Measurements from ENCODE around the gene PRKN. TPM values are rescaled to one million over a fixed set of nuclear protein-coding genes. Genes with fewer than 3 reads are reported as not detected.

The PRKN gene
- polyA plus RNA-seq, 1 experiment = 0.71 TPM

DNA sequence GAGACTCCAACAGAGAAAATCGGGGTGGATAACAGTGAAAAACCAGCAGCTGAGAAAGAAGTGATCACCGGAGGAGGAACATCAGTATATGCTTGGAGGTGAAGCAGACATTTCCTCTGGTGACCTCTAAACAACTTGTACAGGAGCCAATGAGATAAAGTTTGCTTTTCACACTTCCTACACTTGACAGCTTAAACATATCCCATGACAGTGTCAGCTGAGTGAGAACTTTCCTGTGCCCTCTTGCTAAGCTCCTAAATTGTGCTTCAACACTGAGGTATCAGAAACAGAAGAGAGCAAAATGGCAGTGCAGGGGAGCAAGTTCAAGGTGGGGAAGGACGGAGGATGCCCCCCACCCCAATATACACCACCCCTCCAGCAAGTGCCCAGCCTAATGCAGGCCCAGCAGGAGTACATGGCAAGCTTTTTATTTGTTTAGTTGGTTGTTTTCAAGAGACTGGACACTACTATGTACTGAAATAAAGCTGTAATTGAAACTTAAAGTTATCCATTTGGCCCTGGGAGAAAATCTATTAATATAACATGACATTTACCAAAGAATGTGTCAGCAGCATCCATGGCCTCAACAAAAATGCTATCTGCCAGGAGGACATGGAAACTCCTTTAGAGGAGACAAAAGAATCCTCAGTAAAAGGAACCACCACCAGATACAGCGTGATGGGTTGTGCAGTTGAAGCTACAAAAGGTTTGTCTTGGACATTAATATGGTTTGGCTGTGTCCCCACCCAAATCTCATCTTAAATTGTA is 540.2 kb downstream of the PRKN start:
- CTCF ChIA-PET = no interaction called here

DNA sequence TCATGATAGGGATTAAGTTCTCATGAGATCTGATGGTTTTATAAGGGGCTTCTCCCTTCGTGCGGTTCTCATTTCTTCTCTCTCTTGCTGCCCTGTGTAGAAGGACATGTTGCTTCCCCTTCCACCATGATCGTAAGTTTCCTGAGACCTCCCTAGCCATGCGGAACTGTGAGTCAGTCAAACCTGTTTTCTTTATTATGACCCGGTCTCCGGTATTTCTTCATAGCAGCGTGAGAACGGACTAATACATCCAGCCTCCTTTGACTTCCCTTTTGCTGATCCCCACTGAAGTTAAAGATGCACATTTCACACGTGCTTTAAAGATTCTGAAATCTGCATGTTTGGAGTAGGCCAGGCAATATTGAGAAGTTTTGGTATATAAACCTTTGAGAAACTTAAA is 543.1 kb downstream of the PRKN start:
- Histone ChIP-seq H3K27me3 (ENCODE audit: control insufficient read depth, insufficient read depth, low read length) (no peaks in the 10 kb centered on the region), H3K36me3 (ENCODE audit: control insufficient read depth, insufficient read depth, low read length) (no peaks in the 10 kb centered on the region), H3K4me3 (ENCODE audit: low read depth, low read length) (no peak overlapping the region)
- POLR2A ChIA-PET = no interaction called here
- no peak for DNase-seq (ENCODE audit: low read depth)
- CTCF ChIA-PET = no interaction called here
- TF ChIP-seq, protein P1, sequence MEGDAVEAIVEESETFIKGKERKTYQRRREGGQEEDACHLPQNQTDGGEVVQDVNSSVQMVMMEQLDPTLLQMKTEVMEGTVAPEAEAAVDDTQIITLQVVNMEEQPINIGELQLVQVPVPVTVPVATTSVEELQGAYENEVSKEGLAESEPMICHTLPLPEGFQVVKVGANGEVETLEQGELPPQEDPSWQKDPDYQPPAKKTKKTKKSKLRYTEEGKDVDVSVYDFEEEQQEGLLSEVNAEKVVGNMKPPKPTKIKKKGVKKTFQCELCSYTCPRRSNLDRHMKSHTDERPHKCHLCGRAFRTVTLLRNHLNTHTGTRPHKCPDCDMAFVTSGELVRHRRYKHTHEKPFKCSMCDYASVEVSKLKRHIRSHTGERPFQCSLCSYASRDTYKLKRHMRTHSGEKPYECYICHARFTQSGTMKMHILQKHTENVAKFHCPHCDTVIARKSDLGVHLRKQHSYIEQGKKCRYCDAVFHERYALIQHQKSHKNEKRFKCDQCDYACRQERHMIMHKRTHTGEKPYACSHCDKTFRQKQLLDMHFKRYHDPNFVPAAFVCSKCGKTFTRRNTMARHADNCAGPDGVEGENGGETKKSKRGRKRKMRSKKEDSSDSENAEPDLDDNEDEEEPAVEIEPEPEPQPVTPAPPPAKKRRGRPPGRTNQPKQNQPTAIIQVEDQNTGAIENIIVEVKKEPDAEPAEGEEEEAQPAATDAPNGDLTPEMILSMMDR (IDR thresholded peaks at IDR 0.05; ENCODE audit: insufficient read depth, low read depth, low read length) = no peak

More for the DNA sequence above, 540.2 kb downstream of the PRKN start:
- Histone ChIP-seq H3K27me3 (ENCODE audit: control insufficient read depth, insufficient read depth, low read length) (no peaks in the 10 kb centered on the region), H3K36me3 (ENCODE audit: control insufficient read depth, insufficient read depth, low read length) (no peaks in the 10 kb centered on the region), H3K4me3 (ENCODE audit: low read depth, low read length) (no peak overlapping the region)
- DNase-seq (ENCODE audit: low read depth) = no peak
- POLR2A ChIA-PET = no interaction called here
- TF ChIP-seq, protein P1 (IDR thresholded peaks at IDR 0.05; ENCODE audit: insufficient read depth, low read depth, low read length) = no peak

DNA sequence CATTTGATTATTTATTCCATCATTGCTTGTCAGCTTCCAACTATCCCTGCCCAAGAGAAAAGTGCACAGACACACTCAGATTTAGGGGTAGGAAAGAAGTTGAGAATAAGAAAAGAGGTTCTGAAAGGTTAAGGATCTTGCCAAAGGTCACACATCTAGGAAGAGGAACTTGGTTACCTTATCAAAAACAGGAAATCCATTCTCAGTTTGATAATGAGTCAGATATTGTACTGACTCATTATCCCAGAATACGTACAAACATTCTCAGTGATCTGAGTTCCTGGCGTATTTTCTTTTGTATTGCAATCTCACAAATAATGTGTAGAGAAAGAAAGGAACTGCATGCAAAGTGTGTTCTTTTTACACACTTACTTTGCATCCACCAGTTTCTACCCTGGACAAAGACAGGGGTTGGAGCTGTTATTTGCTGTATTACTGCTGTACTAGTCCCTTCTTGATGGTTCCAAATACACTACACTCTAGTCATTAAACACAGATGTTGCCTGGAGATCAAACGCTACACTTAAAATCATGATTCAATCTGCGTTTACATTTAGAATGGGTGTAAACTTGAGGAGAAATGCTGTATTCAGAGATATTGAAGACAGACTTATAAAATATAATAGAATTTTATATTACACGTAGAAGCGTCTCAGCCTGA is 545.7 kb downstream of the PRKN start:
- DNase-seq (ENCODE audit: low read depth) = no peak
- TF ChIP-seq, protein P1 (IDR thresholded peaks at IDR 0.05; ENCODE audit: insufficient read depth, low read depth, low read length) = no peak
- Histone ChIP-seq H3K4me3 (ENCODE audit: low read depth, low read length) (no peak overlapping the region), H3K36me3 (ENCODE audit: control insufficient read depth, insufficient read depth, low read length) (no peaks in the 10 kb centered on the region), H3K27me3 (ENCODE audit: control insufficient read depth, insufficient read depth, low read length) (no peaks in the 10 kb centered on the region)
- CTCF ChIA-PET = no interaction called here
- POLR2A ChIA-PET = no interaction called here

DNA sequence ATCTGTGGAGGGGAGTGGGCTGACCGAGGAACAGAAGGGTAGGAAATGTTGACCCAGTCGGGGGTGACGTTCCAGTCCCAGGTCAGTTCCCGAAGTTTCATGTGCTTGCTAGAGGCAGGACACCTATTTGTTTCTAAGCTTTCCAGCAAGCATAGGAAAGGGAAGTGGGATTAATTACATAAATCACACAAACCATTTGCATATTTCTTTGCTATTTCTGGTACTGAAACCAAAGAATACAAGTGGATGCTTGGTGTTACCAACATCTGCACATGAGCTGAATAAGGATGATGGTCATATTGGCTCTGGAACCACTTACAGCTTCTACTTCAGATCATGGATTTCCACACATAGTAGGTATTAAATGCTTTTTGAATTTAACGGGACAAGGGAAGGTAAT is 546.5 kb downstream of the PRKN start:
- no peaks in the 10 kb centered on the region for H3K36me3 ChIP-seq (ENCODE audit: control insufficient read depth, insufficient read depth, low read length)
- no peaks in the 10 kb centered on the region for H3K27me3 ChIP-seq (ENCODE audit: control insufficient read depth, insufficient read depth, low read length)
- ChIA-PET CTCF (no interaction called here), POLR2A (no interaction called here)
- no peak for DNase-seq (ENCODE audit: low read depth)
- TF ChIP-seq, protein P1 (IDR thresholded peaks at IDR 0.05; ENCODE audit: insufficient read depth, low read depth, low read length) = no peak
- H3K4me3 ChIP-seq (ENCODE audit: low read depth, low read length) = no peak overlapping the region

DNA sequence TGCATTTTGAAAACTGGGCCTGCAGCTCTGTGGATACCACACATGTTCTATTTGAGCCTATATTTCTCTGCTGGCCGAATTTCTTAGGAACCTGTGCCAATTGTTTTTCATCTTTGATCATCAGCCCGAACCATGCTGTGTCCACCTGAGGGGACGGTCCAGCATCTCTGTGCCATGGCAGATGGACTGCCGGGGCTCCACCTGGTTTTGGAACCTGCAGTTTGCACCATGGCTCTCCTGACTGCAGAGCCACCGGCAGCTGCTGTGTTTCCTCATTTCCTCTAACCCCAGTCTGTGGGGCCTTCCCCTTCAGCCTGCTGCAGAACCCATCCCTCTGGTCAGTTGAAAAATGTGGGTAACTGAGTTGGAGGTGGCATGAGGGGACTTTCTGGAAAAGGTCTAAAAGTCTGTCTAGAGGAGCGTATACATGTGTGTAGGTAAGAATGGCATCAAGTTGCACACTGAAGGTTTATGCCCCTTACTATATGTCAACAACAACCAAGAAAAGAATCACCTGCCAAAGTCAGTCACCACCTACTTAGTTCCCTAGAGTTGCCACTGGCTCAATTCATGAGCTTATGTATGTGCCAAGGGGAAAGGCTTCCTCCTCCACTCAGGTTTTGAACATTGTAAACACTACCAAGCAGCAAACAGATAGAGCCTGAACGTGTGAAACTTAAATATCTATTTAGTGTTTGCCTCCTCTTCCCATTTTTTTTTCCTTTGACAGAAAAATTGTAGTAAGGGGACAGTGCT is 548.2 kb downstream of the PRKN start:
- TF ChIP-seq, protein P1 (IDR thresholded peaks at IDR 0.05; ENCODE audit: insufficient read depth, low read depth, low read length) = no peak
- no peaks in the 10 kb centered on the region for H3K27me3 ChIP-seq (ENCODE audit: control insufficient read depth, insufficient read depth, low read length)
- H3K4me3 ChIP-seq (ENCODE audit: low read depth, low read length) = no peak overlapping the region
- DNase-seq (ENCODE audit: low read depth) = no peak
- CTCF ChIA-PET = no interaction called here
- POLR2A ChIA-PET = no interaction called here
- no peaks in the 10 kb centered on the region for H3K36me3 ChIP-seq (ENCODE audit: control insufficient read depth, insufficient read depth, low read length)
